CD1c-positive myeloid dendritic cell (primary cell): ENCODE results near the gene MYH2.
"Not testable (repeated sequence)": the region's sequence is repeated elsewhere in the genome, so short reads cannot be mapped to it uniquely, and the experiment has no call there.

Experiments used
- DNase-seq: peaks from one replicate; pipeline ENCODE4 v3.0.0-alpha.2; 2016; ENCODE audit errors: extremely low spot score

The MYH2 gene

GRCh38 chr17:10549096-10549842, at the start of gene MYH2:
MYH2 (minus strand) TSS chr17:10549658; CDS start chr17:10547920, 1,738 bp downstream.
- no peak for DNase-seq

- DNase-seq: no peak
Observed at GRCh38 chr17:10598621-10599020, 49.2 kb upstream of the MYH2 start.

- DNase-seq: no peak
Observed at GRCh38 chr17:10589553-10590145, 40.2 kb upstream of the MYH2 start.

DNA sequence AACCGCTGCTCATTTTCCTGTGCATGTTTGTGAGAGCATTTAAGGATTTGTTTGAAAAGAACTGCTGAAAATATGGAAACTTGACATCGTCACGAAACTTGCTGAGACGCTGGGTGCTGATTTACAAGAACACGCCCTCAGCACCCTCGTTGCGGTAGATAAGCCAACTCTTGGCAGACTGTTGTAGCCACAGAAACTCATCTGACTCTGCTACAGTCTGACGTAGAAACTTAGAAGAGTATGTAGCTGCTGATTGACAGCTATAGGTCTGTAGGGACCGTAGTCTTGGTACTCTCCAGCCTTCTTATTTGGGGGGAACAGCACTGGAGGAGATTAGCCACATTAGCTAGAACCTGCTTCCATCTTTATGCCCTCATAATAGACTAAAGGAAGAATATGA, 36.1 kb upstream of the MYH2 start:
- DNase-seq: no peak

- no peak for DNase-seq
Observed at GRCh38 chr17:10583834-10584233, 34.4 kb upstream of the MYH2 start.

DNA sequence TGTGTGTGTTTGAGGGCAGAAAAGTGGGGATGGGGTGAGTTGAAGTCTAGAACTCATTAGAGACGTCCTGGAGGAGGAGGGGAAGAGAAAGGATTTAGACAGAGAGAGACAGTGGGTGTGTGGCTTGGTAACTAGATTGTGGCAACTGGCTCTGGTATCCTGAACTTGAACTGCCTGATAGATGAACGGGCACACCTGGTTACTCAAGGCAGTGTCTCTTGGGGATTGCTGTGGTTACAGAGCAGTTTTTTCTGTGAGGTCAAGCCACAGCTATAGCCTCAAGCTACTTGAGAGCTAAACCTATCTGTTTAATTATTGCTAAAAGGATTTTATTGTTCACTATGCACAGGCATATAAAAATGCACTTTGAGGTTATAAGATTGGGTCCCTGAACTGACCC, 29.8 kb upstream of the MYH2 start:
- DNase-seq: no peak

GRCh38 chr17:10574324-10574723, 24.9 kb upstream of the MYH2 start:
- DNase-seq: no peak

DNA sequence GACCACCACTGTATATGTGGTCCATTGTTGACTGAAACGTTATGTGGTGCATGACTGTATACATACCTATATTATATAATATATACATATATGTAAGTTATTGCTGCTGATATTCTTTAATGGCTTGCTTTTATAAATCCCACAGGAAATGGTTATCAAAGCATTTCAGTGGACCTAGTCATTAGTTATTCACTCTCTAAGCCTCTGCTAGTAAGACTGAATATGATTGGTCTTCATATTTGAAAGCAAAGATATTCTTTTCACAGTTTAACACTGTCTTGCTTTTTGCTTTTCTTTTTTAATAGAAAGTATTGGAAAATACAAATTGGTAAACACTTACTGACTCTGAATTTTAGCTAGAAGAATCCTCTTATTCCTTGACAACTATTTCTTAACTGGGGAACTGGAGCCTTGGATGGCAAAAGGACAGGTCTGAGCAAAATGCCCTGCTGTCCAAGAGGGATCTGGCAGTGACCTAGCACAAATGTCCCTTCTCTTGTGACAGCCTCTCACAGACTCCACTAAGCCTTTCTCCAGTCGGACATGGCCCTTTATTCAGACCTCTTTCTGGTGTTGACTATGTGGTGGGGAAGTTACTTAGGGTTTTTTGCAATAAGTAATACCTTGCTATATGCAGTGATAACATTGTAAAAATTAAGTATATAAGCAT, 14.7 kb upstream of the MYH2 start:
- no peak for DNase-seq

DNA sequence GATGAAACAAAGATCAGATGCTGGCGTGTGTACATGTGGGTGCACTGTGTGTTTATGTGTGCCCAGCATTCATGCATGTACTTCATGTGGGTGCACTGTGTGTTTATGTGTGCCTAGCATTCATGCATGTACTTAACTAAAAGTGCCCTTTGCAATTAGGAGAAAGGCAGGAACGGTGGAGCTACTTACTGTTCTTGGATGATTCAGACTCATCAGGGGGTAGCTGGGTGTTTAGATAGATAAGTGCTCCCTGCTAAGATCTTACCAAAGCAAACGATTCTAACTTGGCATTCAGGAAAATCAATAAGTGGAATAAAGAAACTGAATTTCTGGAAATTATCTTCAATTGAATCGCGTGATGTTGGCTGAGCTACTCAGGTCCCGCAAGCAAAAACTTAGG, 8.6 kb upstream of the MYH2 start:
- no peak for DNase-seq

GRCh38 chr17:10557422-10557821, 8.0 kb upstream of the MYH2 start:
- no peak for DNase-seq

DNA sequence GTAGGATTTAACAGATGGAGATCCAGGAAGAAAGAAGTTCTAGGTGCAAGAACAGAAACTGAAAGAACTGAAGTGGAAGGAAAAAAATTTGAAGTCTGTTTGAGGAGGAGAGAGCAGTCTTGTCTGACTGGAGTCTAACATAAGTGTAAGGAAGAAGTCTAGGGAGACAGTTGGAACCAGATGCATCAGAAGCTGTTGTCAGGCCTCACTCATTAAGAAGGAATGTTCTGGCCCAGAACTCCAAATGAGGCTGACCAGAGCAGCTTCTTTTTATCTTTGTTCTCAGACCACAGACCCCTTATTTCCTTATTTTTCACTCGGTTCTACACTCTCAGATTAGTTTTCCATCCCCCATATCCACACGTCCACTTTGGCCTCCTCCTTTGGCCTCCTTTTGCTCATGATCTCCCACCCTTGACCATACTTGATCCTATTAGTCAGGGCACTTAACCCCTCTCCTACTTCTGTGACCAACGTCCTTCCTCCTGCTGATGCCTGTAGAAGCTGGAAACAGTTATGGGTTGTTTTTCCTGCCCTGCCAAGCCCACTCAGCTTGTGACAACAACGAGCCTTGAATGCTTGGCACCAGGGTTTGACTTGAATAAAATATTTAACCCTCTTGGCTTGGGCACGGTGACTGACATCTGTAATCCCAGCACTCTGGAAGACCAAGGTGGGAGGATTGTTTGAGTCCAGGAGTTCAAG, 7.0 kb upstream of the MYH2 start:
- DNase-seq: no peak

DNA sequence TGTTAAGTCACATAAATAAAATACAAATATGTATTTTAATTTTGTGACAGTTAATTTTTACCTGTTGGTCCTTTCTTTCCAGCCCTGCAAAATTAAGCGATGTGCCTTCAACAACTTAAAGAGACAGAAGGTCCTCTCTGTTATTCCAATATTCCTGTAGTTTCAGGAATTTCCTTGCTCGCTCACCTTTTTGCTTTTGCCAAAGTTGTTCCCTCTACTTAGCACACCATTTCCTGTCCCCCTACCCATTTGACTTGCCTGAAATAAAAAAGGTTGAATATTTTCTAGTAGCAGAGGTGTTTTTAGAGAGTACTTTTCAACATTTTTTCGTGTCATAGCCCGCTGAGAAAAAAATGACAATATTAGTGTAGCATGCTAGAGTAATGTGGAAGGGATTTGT, 556 bp upstream of the MYH2 start:
- DNase-seq: no peak

DNA sequence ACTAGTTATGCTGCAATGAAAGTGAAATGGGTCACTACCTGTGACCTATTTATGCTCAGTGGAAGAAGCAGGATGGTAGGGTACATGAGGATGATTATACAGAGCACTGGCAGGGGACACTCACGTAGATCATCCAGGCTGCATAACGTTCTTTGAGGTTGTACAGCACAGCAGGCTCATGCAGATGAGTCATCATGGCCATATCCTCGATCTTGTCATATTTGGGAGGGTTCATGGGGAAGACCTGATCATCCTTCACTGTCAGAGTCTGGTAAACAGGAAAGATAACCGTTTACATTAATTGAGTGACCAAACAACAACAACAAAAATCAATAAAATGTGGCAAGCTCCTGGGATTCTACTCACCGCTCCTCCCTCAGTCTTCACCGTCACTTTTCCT, 2.1 kb downstream of the MYH2 start:
- no peak for DNase-seq

GRCh38 chr17:10543486-10543885, 6.0 kb downstream of the MYH2 start:
- DNase-seq: not testable (repeated sequence)

- DNase-seq: not testable (repeated sequence)
Observed at GRCh38 chr17:10541179-10541578, 8.3 kb downstream of the MYH2 start.

GRCh38 chr17:10532026-10532425, 17.4 kb downstream of the MYH2 start:
- no peak for DNase-seq

DNA sequence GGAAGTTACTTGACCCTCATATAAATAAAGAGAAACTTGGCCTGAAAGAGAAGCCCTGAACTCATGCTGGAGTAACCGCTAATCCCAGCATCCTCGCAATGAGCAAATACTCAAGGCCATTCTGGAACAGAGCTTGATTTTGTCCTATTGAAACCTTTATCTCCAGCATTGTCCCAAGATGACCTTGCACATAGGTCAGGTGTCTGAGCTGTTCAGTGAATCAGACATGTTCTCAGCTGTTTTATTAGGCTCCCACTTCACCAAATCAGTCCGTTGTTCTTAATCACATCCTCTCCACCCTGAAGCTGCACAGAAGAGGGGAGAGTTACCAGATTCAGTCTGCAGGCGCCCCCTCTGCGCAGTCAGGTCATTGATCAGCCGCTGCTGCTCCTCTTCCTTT, 22.0 kb downstream of the MYH2 start:
- no peak for DNase-seq

DNA sequence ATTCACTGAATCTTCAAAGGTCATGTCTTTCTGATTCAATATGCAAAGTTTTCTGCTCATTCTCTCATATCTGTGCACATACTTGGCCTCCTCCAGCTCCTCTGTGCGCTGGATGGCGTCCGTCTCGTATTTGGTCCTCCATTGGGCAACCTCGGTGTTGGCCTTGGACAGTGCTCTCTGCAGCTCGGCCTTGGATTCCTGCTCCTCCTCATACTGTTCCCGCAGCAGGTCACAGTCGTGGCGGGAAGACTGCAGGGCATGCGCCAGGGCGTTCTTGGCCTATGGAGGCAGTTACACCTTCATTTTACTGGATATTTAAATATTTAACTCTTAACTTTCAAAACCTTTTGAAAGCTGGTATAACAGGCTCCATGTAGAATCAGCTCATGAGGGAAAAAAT, 22.9 kb downstream of the MYH2 start:
- no peak for DNase-seq

DNA sequence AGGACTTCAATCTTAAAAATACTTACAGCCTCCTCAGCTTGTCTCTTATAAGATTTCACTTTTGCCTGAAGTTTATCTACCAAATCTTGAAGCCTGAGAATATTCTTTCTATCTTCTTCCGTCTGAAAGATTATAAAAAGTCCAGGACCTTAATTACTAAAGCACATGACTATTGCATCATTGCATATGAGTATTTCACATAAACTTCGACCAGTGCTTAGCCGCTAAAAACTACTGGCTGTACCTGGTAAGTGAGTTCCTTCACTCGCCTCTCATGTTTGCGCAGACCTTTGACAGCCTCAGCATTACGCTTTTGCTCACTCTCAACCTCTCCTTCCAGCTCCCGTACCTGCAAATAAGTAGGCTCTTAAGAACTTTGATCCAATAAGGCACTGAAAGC, 26.4 kb downstream of the MYH2 start:
- no peak for DNase-seq

DNA sequence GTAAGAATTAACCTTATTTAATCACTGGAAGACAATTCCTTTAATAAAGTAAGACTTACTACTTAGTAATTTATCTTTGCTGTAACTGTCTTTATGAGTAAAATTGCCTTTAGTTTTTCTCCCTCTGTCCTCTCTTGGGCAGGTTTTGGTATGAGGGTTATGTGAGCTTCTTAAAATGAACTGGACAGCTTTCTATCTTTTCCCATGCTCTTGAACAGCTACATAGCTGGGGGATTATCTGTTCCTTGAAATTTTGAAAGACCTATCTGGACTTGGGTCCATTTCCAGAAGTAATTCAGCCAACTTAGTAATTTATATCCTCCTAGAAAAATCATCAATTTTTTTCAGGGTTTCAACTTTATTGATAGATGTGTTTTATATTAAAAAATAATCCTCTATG, 27.5 kb downstream of the MYH2 start:
- DNase-seq: no peak

GRCh38 chr17:10518271-10519037, 31.0 kb downstream of the MYH2 start, which contains the start of gene MYH1:
MYH1 (minus strand) TSS chr17:10518542; CDS start chr17:10516642, 1,900 bp downstream.
- DNase-seq: no peak

DNA sequence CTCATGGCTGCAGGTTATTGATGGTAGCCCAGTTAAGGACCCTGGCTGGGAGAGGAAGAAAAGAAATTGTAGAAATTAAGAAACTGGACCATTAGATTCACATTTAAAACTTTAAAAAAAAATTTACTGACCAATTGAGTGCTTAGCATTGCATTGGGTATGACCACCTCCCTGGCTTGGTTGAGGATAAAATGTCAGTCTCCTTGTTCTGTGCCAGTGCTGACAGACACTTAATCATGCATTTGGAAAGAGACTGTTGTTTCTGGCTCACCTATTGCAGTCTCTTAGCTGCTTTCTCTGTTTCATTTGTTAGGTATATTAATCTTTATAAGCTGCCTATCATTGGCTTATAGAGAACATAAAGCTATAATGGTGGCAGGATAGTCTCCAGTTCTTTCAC, 32.8 kb downstream of the MYH2 start:
- no peak for DNase-seq
